ENCODE results near the gene MACROD2.
"Not testable (repeated sequence)": the region's sequence is repeated elsewhere in the genome, so short reads cannot be mapped to it uniquely, and the experiment has no call there.

MACROD2 gene

DNA sequence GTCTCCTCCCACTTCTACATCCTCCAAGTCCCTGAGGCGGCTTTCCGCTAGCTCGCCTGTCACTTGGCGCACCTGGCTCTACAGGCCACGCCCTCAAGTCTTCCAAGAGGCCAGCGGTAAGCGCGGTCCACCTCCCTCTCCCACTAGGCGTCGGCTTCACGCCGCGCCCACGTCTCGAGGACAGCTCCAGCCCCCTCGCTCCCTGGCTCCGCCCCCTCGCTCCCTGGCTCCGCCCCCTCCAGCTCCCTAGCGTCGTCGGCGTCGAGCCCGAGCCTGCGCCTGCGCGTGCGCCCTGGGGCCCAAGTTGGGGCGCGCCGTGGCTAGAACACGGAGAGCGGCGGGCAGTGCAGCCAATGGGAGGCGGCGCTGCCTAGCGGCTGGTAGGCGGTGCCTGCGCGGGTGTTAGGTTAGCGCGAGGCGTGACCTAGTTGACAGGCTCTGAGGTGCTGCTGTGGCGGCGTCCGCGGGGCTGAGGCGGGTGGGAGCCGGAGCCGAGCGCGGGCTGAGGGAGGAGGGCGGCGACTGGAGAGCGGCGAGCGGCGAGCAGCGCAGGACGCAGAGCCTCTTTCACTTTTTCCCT, at the start of gene MACROD2:
Gene MACROD2 (plus strand): TSS at position 431 of the 580 bp plus-strand sequence.
- DNase-seq = peak; percentile 93

- no peak for DNase-seq
Measured at GRCh38 chr20:13947719-13948118, 47.6 kb upstream of the MACROD2 start.

- DNase-seq = no peak
Measured at GRCh38 chr20:13953227-13953626, 42.1 kb upstream of the MACROD2 start.

- DNase-seq = no peak
Measured at GRCh38 chr20:13960119-13960518, 35.2 kb upstream of the MACROD2 start.

GRCh38 chr20:13960525-13960924, 34.8 kb upstream of the MACROD2 start:
- no peak for DNase-seq

DNA sequence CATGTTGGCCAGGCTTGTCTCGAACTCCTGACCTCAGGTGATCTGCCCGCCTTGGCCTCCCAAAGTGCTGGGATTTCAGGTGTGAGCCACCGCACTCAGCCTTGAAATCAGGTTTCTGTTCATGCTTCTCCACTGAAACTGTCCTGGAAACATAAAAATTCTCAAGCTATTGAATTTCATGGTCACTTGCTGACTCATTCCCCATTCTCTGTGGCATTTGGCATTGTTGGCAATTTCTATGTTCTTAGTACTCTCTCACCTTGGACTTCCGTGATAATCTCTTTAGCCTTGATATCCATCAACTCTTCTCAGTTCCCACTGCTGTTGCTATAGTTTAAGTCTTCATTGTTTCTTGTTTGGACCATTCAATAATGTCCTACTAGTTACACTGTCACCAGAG, 11.1 kb upstream of the MACROD2 start:
- no peak for DNase-seq

- peak; percentile 16 for DNase-seq
Measured at GRCh38 chr20:13990465-13990864, 4.9 kb upstream of the MACROD2 start, which contains the start of gene SEL1L2. TSS of gene SEL1L2 (minus strand) at chr20:13990614. CDS start at chr20:13990534, 80 bp downstream.

DNA sequence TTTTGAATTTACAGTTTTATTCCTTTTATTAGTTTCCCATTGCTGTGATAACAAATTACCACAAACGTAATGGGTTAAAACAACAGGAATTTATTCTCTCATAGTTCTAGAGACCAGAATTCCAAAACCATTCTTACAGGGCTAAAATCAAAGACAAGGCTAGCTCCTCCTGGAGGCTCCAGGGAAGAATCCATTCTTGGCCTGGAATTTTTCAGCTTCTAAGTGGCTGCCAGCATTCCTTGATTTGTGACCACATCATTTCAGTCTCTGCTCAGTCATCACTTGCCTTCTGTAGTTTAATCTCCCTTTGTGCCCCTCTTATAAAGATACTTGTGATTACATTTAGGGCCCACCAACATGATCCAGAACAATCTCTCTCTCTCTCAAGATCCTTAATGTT, 4.0 kb upstream of the MACROD2 start:
- no peak for DNase-seq

- not testable (repeated sequence) for DNase-seq
Measured at GRCh38 chr20:13991955-13992354, 3.4 kb upstream of the MACROD2 start.

DNA sequence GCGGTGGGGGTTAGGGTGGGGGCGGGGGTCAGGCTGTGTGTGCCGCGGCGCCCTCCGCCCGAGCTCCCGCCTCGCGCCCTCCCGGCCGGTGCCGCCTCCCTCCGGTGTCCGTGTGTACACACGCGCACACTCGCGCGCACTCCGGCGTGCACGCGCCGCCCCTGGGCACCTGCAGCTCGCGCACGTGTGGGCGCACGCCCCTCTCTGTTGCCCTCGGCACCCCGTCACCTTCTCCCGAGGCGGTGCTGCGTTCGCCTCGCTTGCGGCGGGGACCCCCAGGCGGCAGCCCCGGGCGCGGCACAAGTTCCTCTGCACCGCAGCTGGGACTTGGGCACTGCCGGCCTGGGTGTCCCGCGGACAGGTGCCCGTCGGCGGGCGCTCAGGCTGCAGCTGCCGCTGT, 525 bp downstream of the MACROD2 start:
- DNase-seq = peak; percentile 50

GRCh38 chr20:13996265-13996664, 949 bp downstream of the MACROD2 start:
- DNase-seq = no peak

DNA sequence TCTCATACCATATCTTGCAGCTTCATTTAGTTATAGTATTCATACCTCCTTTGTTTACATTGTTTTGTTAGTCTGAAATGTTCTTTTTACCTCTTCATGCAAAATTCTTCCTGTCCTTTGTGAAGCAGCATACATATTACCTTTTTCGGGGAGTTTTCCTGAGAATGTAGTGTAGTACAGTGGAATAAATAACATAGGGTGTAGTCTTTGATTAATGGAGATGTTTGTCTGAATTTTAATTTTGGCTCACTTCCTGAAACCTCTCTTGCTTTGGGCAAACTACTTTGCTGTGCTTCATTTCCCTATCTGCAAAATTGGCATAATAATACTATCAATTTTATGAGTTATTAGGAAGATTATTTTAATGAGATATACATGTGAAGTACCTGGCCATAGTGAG, 5.6 kb downstream of the MACROD2 start:
- DNase-seq = no peak

DNA sequence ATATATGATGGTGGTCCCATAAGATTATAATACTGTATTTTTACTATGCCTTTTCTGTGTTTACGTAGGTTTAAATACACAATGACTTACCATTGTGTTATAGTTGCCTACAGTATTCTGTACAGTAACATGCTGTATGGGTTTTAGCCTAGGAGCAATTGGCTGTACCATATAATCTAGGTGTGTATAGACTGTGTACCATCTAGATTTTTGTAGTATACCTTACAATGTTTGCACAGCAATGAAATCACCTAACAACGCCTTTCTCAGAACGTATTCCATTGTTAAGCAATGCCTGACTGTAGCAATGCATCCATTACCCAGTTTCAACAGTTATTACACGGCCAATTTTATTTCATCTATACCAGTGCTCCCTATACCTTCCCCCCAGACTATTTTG, 10.7 kb downstream of the MACROD2 start:
- no peak for DNase-seq

GRCh38 chr20:14009208-14009607, 13.9 kb downstream of the MACROD2 start:
- DNase-seq = no peak

GRCh38 chr20:14012671-14013070, 17.4 kb downstream of the MACROD2 start:
- no peak for DNase-seq

DNA sequence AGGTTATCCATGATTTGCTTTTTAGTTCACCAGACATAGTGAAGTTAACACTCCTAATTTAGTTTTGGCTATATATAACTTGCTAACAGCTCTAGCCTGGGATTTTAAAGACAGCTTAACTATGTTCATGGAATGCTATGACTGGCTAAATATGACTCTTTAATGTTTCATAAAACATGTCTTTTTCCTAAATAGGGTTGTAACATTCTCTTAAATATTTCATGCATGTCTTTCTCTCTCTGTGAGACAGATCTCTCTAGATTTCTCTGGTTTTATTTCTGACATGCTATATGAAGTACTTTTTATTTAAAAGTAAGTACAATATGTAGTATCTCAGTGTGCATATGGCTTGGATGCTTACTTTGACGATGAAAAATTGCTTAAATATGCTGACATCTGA, 35.7 kb downstream of the MACROD2 start:
- DNase-seq = no peak

DNA sequence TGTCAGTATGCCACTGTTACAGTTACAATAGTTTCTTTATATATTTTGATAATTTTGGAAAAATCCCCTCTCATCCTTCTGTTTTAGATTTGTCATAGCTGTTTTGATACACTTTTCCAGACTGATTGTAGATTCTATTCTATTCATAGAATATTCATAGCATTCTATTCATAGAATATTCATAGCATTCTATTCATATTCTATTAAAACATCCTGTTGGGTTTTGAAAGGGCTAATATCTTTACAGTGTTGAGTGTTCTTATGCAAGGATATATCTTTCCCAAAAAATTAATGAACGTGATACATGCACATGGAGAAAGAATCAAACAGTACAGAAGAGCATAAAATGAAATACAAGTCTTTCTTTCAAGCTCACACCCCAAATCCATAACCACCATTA, 38.0 kb downstream of the MACROD2 start:
- DNase-seq = no peak

DNA sequence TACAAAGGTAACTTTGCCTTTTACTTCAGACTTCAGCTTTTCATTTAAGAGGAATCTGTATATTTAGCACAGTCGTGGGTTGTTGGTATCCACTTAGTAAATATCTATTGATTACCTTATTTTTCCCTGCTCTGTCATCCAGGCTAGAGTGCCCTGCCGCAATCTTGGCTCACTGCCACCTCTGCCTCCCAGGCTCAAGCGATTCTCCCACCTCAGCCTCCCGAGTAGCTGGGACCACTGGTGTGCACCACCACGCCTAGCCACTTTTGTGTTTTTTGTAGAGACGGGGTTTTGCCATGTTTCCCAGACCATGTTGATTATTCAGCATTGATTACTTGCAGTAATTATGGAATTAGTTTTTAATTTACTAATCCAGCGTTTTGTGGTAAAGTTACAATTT, 41.3 kb downstream of the MACROD2 start:
- DNase-seq = no peak

DNA sequence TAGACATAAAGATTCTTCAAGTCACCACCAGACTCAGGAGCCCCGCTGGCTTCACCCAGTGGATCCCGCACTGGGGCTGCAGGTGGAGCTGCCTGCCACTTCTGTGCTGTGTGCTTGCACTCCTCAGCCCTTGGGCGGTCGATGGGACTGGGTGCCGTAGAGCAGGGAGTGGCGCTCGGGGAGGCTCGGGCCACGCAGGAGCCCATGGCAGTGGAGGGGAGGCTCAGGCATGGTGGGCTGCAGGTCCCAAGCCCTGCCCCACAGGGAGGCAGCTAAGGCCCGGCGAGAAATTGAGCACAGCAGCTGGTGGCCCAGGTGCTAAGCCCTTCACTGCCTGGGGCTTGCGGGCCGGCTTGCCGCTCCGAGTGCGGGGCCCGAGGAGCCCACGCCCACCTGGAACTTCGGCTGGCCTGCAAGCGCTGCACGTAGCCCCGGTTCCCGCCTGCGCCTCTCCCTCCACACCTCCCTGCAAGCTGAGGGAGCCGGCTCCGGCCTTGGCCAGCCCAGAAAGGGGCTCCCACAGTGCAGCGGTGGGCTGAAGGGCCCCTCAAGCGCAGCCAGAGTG, 49.5 kb downstream of the MACROD2 start:
- DNase-seq = not testable (repeated sequence)

- DNase-seq = no peak
Measured at GRCh38 chr20:14046534-14046933, 51.2 kb downstream of the MACROD2 start.

DNA sequence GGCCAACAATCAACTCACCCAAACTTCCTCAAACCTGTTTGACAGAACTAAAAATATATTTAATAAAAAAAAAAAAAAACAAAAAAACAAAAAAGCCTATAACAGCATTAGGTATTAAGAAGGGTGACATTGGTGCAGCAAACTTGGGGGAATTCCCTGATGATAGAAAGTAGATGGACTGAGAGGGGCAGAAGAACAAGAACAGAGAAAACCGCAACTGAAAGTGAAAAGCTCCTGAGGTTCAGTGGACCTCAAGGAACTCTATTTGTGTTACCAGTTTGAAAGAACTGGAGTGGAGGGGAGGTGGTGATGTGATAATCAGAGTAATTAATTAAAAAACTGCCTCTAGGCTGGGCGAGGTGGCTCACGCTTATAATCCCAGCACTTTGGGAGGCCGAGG, 53.8 kb downstream of the MACROD2 start:
- no peak for DNase-seq

GRCh38 chr20:14051454-14051853, 56.1 kb downstream of the MACROD2 start:
- DNase-seq = no peak

GRCh38 chr20:14055127-14055742, 59.9 kb downstream of the MACROD2 start:
- DNase-seq = peak; percentile 76

- DNase-seq = no peak
Measured at GRCh38 chr20:14062171-14062570, 66.9 kb downstream of the MACROD2 start.

GRCh38 chr20:14062786-14063185, 67.5 kb downstream of the MACROD2 start:
- no peak for DNase-seq
